ENCODE results near the gene SLC8A1. TPM values are rescaled to one million over a fixed set of nuclear protein-coding genes. Genes with fewer than 3 reads are reported as not detected.

SLC8A1 gene
- total and polyA plus RNA-seq, 2 donors (not counting 1 experiment from before 2014, with no cell fraction given), result 0.07 to 0.20 TPM

DNA sequence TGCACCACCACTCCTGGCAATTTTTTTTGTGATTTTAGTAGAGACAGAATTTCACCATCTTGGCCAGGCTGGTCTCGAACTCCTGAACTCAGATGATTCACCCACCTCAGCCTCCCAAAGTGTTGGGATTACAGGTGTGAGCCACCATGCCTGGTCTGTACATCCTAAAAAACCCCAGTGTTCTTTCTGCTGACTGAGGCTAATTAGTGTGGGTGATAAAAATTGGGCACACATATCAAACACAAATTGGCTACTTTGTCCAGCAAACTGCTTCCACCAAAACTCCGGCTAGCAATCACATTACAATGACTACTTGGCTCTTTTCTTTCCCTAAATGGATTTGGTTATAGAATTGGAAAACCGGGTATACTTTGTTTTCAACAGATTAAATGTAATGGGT, 153.9 kb downstream of the SLC8A1 start:
- Histone ChIP-seq H3K4me2 (replicated peaks; ENCODE audit: low read depth, low read length, poor library complexity, severe bottlenecking) (no peak overlapping the region), H3K9me3 (ENCODE audit: control extremely low read depth in 1 of 3, control insufficient read depth in 2 of 3, insufficient read depth in 1 of 3, low read length in 2 of 3) (no peaks in the 10 kb centered on the region), H3K27me3 (replicated peaks in 1 of 4; ENCODE audit: control extremely low read depth in 1 of 4, control insufficient read depth in 3 of 4, insufficient read depth in 4 of 4, low read length in 3 of 4) (no peaks in the 10 kb centered on the region), H3K4me3 (ENCODE audit: control extremely low read depth in 1 of 5, extremely low read depth in 1 of 5, insufficient read depth in 1 of 5, low read depth in 2 of 5, low read length in 4 of 5) (no peak overlapping the region), H3K27ac (ENCODE audit: low read length in 2 of 2) (no peak overlapping the region), H2AFZ (ENCODE audit: insufficient read depth, low read depth, low read length, poor library complexity, severe bottlenecking) (no peak overlapping the region), H4K20me1 (ENCODE audit: control insufficient read depth, insufficient read depth, low read length, poor library complexity, severe bottlenecking) (no peaks in the 10 kb centered on the region), H3K4me1 (ENCODE audit: control insufficient read depth in 2 of 2, insufficient read depth in 2 of 2, low read length in 2 of 2) (no peaks in the 10 kb centered on the region), H3K9ac (ENCODE audit: low read length) (no peak overlapping the region), H3K79me2 (ENCODE audit: control insufficient read depth, insufficient read depth, low read length) (no peaks in the 10 kb centered on the region), H3K36me3 (replicated peaks in 1 of 2; ENCODE audit: control extremely low read depth in 1 of 2, control insufficient read depth in 1 of 2, extremely low read depth in 1 of 2, insufficient read depth in 2 of 2, low read length in 1 of 2) (no peaks in the 10 kb centered on the region)
- Mint-ChIP-seq H3K27ac (no peak overlapping the region), H3K27me3 (no peaks in the 10 kb centered on the region), H3K4me1 (no peaks in the 10 kb centered on the region), H3K9me3 (ENCODE audit: insufficient read depth) (no peaks in the 10 kb centered on the region), H3K4me3 (no peak overlapping the region)
- DNase-seq, result no peak
- no CpG with 5 or more reads among the region's 3 CpGs for WGBS (ENCODE audit: insufficient coverage)
- POLR2A ChIA-PET, result no interaction called here
- ATAC-seq (ENCODE audit: low read depth), result no peak
- no peak for TF ChIP-seq EZH2 (IDR thresholded peaks at IDR 0.05; ENCODE audit: borderline replicate concordance, insufficient read depth, low read depth, low read length, poor library complexity, severe bottlenecking)
- TF ChIP-seq, protein P1, sequence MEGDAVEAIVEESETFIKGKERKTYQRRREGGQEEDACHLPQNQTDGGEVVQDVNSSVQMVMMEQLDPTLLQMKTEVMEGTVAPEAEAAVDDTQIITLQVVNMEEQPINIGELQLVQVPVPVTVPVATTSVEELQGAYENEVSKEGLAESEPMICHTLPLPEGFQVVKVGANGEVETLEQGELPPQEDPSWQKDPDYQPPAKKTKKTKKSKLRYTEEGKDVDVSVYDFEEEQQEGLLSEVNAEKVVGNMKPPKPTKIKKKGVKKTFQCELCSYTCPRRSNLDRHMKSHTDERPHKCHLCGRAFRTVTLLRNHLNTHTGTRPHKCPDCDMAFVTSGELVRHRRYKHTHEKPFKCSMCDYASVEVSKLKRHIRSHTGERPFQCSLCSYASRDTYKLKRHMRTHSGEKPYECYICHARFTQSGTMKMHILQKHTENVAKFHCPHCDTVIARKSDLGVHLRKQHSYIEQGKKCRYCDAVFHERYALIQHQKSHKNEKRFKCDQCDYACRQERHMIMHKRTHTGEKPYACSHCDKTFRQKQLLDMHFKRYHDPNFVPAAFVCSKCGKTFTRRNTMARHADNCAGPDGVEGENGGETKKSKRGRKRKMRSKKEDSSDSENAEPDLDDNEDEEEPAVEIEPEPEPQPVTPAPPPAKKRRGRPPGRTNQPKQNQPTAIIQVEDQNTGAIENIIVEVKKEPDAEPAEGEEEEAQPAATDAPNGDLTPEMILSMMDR (IDR thresholded peaks at IDR 0.05), result no peak
- CTCF ChIA-PET, result no interaction called here
- intact Hi-C loops (cut with micrococcal nuclease), result no loop called here

DNA sequence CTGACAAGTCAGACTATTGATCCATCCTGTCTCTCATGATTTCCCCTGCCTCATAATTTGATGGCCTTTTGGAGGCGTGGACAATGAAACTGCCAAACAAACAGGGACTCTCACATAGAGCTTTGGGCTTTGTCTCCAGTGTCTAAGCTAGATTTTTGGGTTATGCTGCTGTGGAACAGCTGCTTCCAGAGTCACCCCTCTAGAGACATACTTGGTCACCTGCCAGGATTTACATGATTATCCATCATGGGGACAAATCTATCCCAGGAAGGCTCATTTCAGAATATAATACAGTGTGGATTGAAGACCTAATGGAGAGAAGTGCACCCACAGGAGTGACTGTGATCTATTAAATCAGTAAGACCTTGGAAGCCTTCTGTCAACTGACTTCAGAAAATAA, 159.6 kb downstream of the SLC8A1 start:
- H4K20me1 ChIP-seq (ENCODE audit: control insufficient read depth, insufficient read depth, low read length, poor library complexity, severe bottlenecking), result no peaks in the 10 kb centered on the region
- H3K4me3 ChIP-seq (ENCODE audit: control extremely low read depth in 1 of 5, extremely low read depth in 1 of 5, insufficient read depth in 1 of 5, low read depth in 2 of 5, low read length in 4 of 5), result no peak overlapping the region

More for the DNA sequence above, 159.6 kb downstream of the SLC8A1 start:
- Histone ChIP-seq H3K4me2 (replicated peaks; ENCODE audit: low read depth, low read length, poor library complexity, severe bottlenecking) (no peak overlapping the region), H3K9ac (ENCODE audit: low read length) (no peak overlapping the region), H3K4me1 (ENCODE audit: control insufficient read depth in 2 of 2, insufficient read depth in 2 of 2, low read length in 2 of 2) (no peaks in the 10 kb centered on the region), H3K79me2 (ENCODE audit: control insufficient read depth, insufficient read depth, low read length) (no peaks in the 10 kb centered on the region), H3K27me3 (replicated peaks in 1 of 4; ENCODE audit: control extremely low read depth in 1 of 4, control insufficient read depth in 3 of 4, insufficient read depth in 4 of 4, low read length in 3 of 4) (no peaks in the 10 kb centered on the region), H3K9me3 (ENCODE audit: control extremely low read depth in 1 of 3, control insufficient read depth in 2 of 3, insufficient read depth in 1 of 3, low read length in 2 of 3) (no peaks in the 10 kb centered on the region), H2AFZ (ENCODE audit: insufficient read depth, low read depth, low read length, poor library complexity, severe bottlenecking) (no peak overlapping the region), H3K27ac (ENCODE audit: low read length in 2 of 2) (no peak overlapping the region), H3K36me3 (replicated peaks in 1 of 2; ENCODE audit: control extremely low read depth in 1 of 2, control insufficient read depth in 1 of 2, extremely low read depth in 1 of 2, insufficient read depth in 2 of 2, low read length in 1 of 2) (no peaks in the 10 kb centered on the region)
- CTCF ChIA-PET, result no interaction called here
- Mint-ChIP-seq H3K27me3 (no peaks in the 10 kb centered on the region), H3K27ac (no peak overlapping the region), H3K4me1 (peaks cover 5% of the 10 kb centered on the region), H3K4me3 (no peak overlapping the region), H3K9me3 (ENCODE audit: insufficient read depth) (no peaks in the 10 kb centered on the region)
- POLR2A ChIA-PET, result no interaction called here
- ATAC-seq (ENCODE audit: low read depth) (no peak), DNase-seq (no peak)
- intact Hi-C loops (cut with micrococcal nuclease), result no loop called here
- TF ChIP-seq EZH2 (IDR thresholded peaks at IDR 0.05; ENCODE audit: borderline replicate concordance, insufficient read depth, low read depth, low read length, poor library complexity, severe bottlenecking), result no peak
- TF ChIP-seq, protein P1 (IDR thresholded peaks at IDR 0.05), result no peak
- 83% methylated on average over 1 of the region's 1 CpG for WGBS (ENCODE audit: insufficient coverage)

Data from B cell (primary cell).